Lower lobe of right lung (tissue), 2 donors: ENCODE results near the gene CXCL3. TPM values are rescaled to one million over a fixed set of nuclear protein-coding genes. Genes with fewer than 3 reads are reported as not detected.

Source experiments
- ATAC-seq, 2 donors: fragments of 200-7000 bp; cut with Tn5 transposase; one replicate each; pipeline ENCODE4 v1.9.1; 2020 to 2022; ENCODE audit warnings: mild to moderate bottlenecking in 2 of 2, moderate library complexity in 2 of 2
- DNase-seq: peaks from one replicate; pipeline ENCODE4 v3.0.0-alpha.2; 2020
- H3K27ac ChIP-seq: fragments of 200-600 bp; one replicate; pipeline ENCODE4 v1.8.0; 2022
- H3K27me3 ChIP-seq: fragments of 200-600 bp; one replicate; pipeline ENCODE4 v1.8.0; 2022; ENCODE audit warnings: low read depth
- H3K36me3 ChIP-seq: fragments of 200-600 bp; one replicate; pipeline ENCODE4 v1.8.0; 2022; ENCODE audit warnings: mild to moderate bottlenecking
- H3K4me1 ChIP-seq: fragments of 200-600 bp; one replicate; pipeline ENCODE4 v1.8.0; 2022
- H3K4me3 ChIP-seq: fragments of 200-600 bp; one replicate; pipeline ENCODE4 v1.8.0; 2022; ENCODE audit warnings: mild to moderate bottlenecking
- H3K9me3 ChIP-seq: fragments of 200-600 bp; one replicate; pipeline ENCODE4 v1.8.0; 2022
- CTCF ChIP-seq: fragments of 200-600 bp; IDR thresholded peaks from one replicate; pipeline ENCODE4 v1.8.0; 2022; ENCODE audit warnings: antibody characterized with exemption, mild to moderate bottlenecking
- intact Hi-C: fragments of 100-400 bp; cut with DNase I; formaldehyde crosslinking; loops from one replicate; pipeline ENCODE4 v1.11.0; 2022
- total RNA-seq: library from RNA; stranded (reverse); fragmentation: NEBNext Ultra II Directional; extraction: Animal tissue kit (Norgen Biotek cat#: 25700); gene quantifications from one replicate; pipeline ENCODE4 v1.2.1, GENCODE V29; 2021
- donor health status: DM: no; HTN: yes; CAD: no; lungs with severe emphysema.

CXCL3 gene
- total RNA-seq, 1 donor from 2014 or later, result 12.1 TPM

- no peak for TF ChIP-seq CTCF
- intact Hi-C loops, result no loop called here
- Histone ChIP-seq H3K4me1 (no peaks in the 10 kb centered on the region), H3K27ac (no peak overlapping the region), H3K4me3 (no peak overlapping the region), H3K27me3 (no peaks in the 10 kb centered on the region), H3K9me3 (peaks cover 6% of the 10 kb centered on the region), H3K36me3 (no peaks in the 10 kb centered on the region)
- ATAC-seq (no peak), DNase-seq (no peak)
Measured at GRCh38 chr4:74044677-74045076, 6.2 kb upstream of the CXCL3 start.

GRCh38 chr4:74042681-74043080 lies 4.2 kb upstream of the CXCL3 start:
- intact Hi-C loops, result no loop called here
- Histone ChIP-seq H3K27me3 (no peaks in the 10 kb centered on the region), H3K4me3 (no peak overlapping the region), H3K9me3 (peaks cover 6% of the 10 kb centered on the region), H3K36me3 (no peaks in the 10 kb centered on the region), H3K27ac (no peak overlapping the region), H3K4me1 (no peaks in the 10 kb centered on the region)
- no peak for DNase-seq
- no peak for ATAC-seq
- no peak for TF ChIP-seq CTCF

GRCh38 chr4:74041418-74041817 lies 2.9 kb upstream of the CXCL3 start:
- no peak overlapping the region for H3K27ac ChIP-seq
- no peak for TF ChIP-seq CTCF
- no peaks in the 10 kb centered on the region for H3K36me3 ChIP-seq
- ATAC-seq (no peak), DNase-seq (no peak)
- peaks cover 5% of the 10 kb centered on the region for H3K4me1 ChIP-seq
- no peak overlapping the region for H3K4me3 ChIP-seq
- intact Hi-C loops, result no loop called here
- H3K27me3 ChIP-seq, result no peaks in the 10 kb centered on the region
- no peaks in the 10 kb centered on the region for H3K9me3 ChIP-seq

GRCh38 chr4:74039315-74039763 lies 850 bp upstream of the CXCL3 start:
- Histone ChIP-seq H3K9me3 (no peaks in the 10 kb centered on the region), H3K27ac (peak overlapping the region; percentile 79), H3K27me3 (no peaks in the 10 kb centered on the region), H3K4me3 (peak overlapping the region; percentile 72), H3K36me3 (no peaks in the 10 kb centered on the region), H3K4me1 (peaks cover 5% of the 10 kb centered on the region)
- DNase-seq (no peak), ATAC-seq (peak; percentile 4 to 5)
- TF ChIP-seq CTCF, result no peak
- intact Hi-C loops, result no loop called here

GRCh38 chr4:74038086-74038424 lies 434 bp downstream of the CXCL3 start:
- no peak for TF ChIP-seq CTCF
- ATAC-seq, result peak; percentile 27 to 33
- peaks cover 5% of the 10 kb centered on the region for H3K4me1 ChIP-seq
- peak overlapping the region; percentile 72 for H3K4me3 ChIP-seq
- no peaks in the 10 kb centered on the region for H3K27me3 ChIP-seq
- intact Hi-C loops, result no loop called here
- H3K9me3 ChIP-seq, result no peaks in the 10 kb centered on the region
- peak overlapping the region; percentile 79 for H3K27ac ChIP-seq
- DNase-seq, result peak; percentile 67
- H3K36me3 ChIP-seq, result no peaks in the 10 kb centered on the region
